ENCODE results near the gene FAM43A. TPM values are rescaled to one million over a fixed set of nuclear protein-coding genes. Genes with fewer than 3 reads are reported as not detected.

FAM43A gene
- total and polyA plus RNA-seq, 2 of the 4 experiments (the other 2 are of a cell fraction), result 3.0 to 11.5 TPM

DNA sequence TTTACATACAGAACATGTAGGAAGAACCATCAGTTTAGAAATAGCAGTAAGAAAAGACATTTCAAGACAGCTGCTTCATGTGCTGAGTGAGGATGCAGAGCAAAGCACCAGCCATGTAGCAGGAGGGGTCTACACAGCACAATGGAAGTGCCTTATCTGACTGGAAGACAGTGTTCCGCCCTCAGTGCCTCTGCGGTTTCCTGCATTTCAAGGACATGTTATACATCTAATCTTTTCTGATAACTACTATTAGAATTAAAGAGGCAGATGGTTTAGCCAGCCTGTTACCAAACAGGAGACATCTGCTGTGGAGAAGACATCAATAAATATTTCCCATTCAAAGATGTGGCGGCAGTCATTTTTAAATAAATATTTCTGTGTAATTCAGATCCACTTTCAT lies 24.3 kb upstream of the FAM43A start:
- Histone ChIP-seq H2BK20ac (ENCODE audit: low read depth, low read length) (no peak overlapping the region), H2BK15ac (ENCODE audit: low read depth, low read length) (no peak overlapping the region), H4K20me1 (ENCODE audit: insufficient read depth, low read length) (no peaks in the 10 kb centered on the region), H2AK5ac (ENCODE audit: low read depth, low read length) (no peak overlapping the region), H3K9me1 (ENCODE audit: insufficient read depth, low read length) (no peaks in the 10 kb centered on the region), H4K91ac (ENCODE audit: insufficient read depth, low read depth, low read length) (no peak overlapping the region), H3K56ac (ENCODE audit: extremely low read depth, insufficient read depth, low read length) (no peak overlapping the region), H3K9ac (ENCODE audit: low read depth, low read length) (no peak overlapping the region), H2AK9ac (replicated peaks; ENCODE audit: low read depth, low read length, poor library complexity) (no peak overlapping the region), H2BK5ac (ENCODE audit: low read depth, low read length, poor library complexity, severe bottlenecking) (no peak overlapping the region), H3K4me3 (ENCODE audit: insufficient read depth, low read depth, low read length) (no peak overlapping the region), H3K79me1 (ENCODE audit: low read depth in 1 of 2, low read length in 2 of 2) (peaks cover 7 to 10% of the 10 kb centered on the region in 2 experiments; a peak in 2 of 4 replicates), H3K4ac (ENCODE audit: low read depth, low read length) (no peak overlapping the region), H3K27ac (ENCODE audit: insufficient read depth, low read length) (no peak overlapping the region), H4K8ac (ENCODE audit: low read depth in 2 of 2, low read length in 2 of 2) (no peak overlapping the region), H3K18ac (ENCODE audit: low read depth, low read length) (no peak overlapping the region), H2AFZ (replicated peaks; ENCODE audit: low read length, poor library complexity) (no peak overlapping the region), H3K23ac (ENCODE audit: low read depth, low read length) (no peak overlapping the region), H2BK120ac (ENCODE audit: low read depth, low read length) (no peak overlapping the region), H3K36me3 (ENCODE audit: control insufficient read depth, insufficient read depth, low read length) (peaks cover 27% of the 10 kb centered on the region), H3K4me2 (ENCODE audit: low read depth, low read length) (no peak overlapping the region), H4K5ac (ENCODE audit: low read depth, low read length) (no peak overlapping the region), H3K4me1 (ENCODE audit: control insufficient read depth, insufficient read depth, low read length) (no peaks in the 10 kb centered on the region; the same call in 1 of the 2 replicates), H3K14ac (replicated peaks; ENCODE audit: low read depth, low read length) (no peak overlapping the region), H3K27me3 (ENCODE audit: control insufficient read depth, insufficient read depth, low read length) (no peaks in the 10 kb centered on the region), H3K9me3 (ENCODE audit: control insufficient read depth, insufficient read depth, low read length) (no peaks in the 10 kb centered on the region)
- POLR2A ChIA-PET (ENCODE audit: unreplicated experiment), result interaction anchor here (0.5 kb wide), 1 partner anchor 572 kb away, joined by 3 read pairs; no protein-coding TSS in a partner anchor
- no peak for TF ChIP-seq RFX5 (IDR thresholded peaks at IDR 0.05; ENCODE audit: low read depth, low read length)
- no peak for TF ChIP-seq MAFK (IDR thresholded peaks at IDR 0.05; ENCODE audit: low read depth, low read length)
- TF ChIP-seq RAD21 (IDR thresholded peaks at IDR 0.05; ENCODE audit: low read length), result no peak
- no peak for TF ChIP-seq RCOR1 (IDR thresholded peaks at IDR 0.05; ENCODE audit: insufficient replicate concordance, low read length)
- no peak for TF ChIP-seq FOS (IDR thresholded peaks at IDR 0.05; ENCODE audit: low read depth, low read length)
- no CpG with 5 or more reads among the region's 3 CpGs for WGBS, 2 experiments (ENCODE audit: extremely low coverage in 2 of 2, insufficient read length in 1 of 2)
- intact Hi-C loops (cut with micrococcal nuclease), result no loop called here
- in situ Hi-C loops (cut with MboI; ENCODE audit: low sequenced_read_pairs), result no loop called here
- no TSS peak for BruUV-seq (replicated peaks)
- dilution Hi-C loops (cut with HindIII; ENCODE audit: low sequenced_read_pairs, unreplicated experiment), result no loop called here
- ATAC-seq (ENCODE audit: low read depth) (peak; percentile 42), DNase-seq (no peak)
- CTCF ChIA-PET, result interaction anchor here (0.9 to 1.2 kb wide), 2 partner anchors 10 kb away, joined by 3 to 4 read pairs; no protein-coding TSS in a partner anchor

All from IMR-90 (cell line).